ENCODE measurements around the gene TPD52L1. TPM values are rescaled to one million over a fixed set of nuclear protein-coding genes. Genes with fewer than 3 reads are reported as not detected.

TPD52L1 gene
- total and polyA plus RNA-seq, 2 donors from 2014 or later, result 69.1 to 91.1 TPM

DNA sequence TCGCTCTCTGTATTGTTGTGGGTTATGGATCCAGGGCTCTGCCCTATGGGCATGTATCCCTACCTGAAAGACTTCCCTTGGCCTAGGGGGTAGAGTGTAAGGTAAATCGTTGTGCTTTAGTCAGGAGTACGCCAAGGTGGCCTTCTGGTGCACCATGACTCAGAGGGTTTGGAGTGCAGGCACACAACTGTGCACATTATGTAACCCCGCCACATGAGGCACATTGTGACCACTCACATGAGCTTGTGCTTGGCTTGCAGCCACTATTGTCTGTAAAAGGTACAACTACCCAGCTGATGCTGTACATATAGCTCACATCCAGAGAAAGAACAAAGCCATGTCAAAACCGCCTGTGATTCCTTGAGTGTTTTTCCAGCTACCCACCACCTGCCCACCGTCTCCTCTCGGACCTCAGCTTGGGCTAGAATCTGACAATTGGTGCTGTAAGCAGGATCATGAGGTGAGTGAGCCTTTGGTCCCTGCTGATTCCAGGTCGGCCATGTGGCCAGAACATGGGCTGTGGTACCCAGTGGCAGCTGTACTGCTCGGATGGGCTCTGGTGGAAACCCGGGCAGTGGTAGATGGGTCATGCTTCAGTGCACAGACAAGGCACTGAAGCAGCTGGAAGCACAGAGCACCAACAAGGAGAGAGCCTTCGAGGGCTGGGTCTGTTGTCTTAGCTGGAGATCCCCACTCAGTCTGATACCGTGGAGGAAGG is 114.4 kb downstream of the TPD52L1 start:
- Histone ChIP-seq H3K4me1 (ENCODE audit: control insufficient read depth in 2 of 3, insufficient read depth in 2 of 3, low read depth in 1 of 3, low read length in 3 of 3) (no peaks in the 10 kb centered on the region), H3K4me3 (ENCODE audit: low read length in 3 of 3) (no peak overlapping the region), H3K9ac (ENCODE audit: low read length in 3 of 3) (no peak overlapping the region), H3K36me3 (ENCODE audit: control insufficient read depth in 2 of 3, insufficient read depth in 3 of 3, low read length in 3 of 3) (peaks cover 0 to 10% (median 0%) of the 10 kb centered on the region in 3 donors), H3K9me3 (ENCODE audit: control insufficient read depth in 2 of 3, insufficient read depth in 1 of 3, low read length in 3 of 3) (no peaks in the 10 kb centered on the region), H3K27ac (ENCODE audit: low read depth in 2 of 2, low read length in 2 of 2) (no peak overlapping the region), H3K27me3 (ENCODE audit: control insufficient read depth, insufficient read depth, low read length) (no peaks in the 10 kb centered on the region)
- intact Hi-C loops (cut with DNase I), result no loop called here
- FAIRE-seq (no peak), DNase-seq (no peak)
- TF ChIP-seq, protein P1, sequence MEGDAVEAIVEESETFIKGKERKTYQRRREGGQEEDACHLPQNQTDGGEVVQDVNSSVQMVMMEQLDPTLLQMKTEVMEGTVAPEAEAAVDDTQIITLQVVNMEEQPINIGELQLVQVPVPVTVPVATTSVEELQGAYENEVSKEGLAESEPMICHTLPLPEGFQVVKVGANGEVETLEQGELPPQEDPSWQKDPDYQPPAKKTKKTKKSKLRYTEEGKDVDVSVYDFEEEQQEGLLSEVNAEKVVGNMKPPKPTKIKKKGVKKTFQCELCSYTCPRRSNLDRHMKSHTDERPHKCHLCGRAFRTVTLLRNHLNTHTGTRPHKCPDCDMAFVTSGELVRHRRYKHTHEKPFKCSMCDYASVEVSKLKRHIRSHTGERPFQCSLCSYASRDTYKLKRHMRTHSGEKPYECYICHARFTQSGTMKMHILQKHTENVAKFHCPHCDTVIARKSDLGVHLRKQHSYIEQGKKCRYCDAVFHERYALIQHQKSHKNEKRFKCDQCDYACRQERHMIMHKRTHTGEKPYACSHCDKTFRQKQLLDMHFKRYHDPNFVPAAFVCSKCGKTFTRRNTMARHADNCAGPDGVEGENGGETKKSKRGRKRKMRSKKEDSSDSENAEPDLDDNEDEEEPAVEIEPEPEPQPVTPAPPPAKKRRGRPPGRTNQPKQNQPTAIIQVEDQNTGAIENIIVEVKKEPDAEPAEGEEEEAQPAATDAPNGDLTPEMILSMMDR (IDR thresholded peaks at IDR 0.05; ENCODE audit: borderline replicate concordance, extremely low read depth, insufficient read depth), result no peak

DNA sequence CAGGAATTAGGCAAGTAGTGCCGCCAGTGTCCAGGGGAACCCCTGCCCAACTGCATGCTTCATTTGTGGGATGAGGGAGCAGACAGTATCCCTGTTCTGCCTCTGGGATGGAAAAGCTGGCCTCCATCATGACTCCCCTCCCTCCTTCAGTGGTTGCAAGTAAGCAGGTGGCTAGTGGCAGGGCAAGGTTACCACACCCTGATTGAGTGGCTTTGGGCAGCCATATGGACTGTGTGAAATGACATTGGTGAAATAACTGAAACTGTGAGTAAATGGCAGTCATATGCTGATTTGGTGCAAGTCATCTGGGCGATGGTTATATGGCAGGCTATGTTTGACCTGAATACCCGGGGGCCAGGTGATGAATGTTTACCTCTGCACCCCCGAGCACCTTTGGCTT is 115.2 kb downstream of the TPD52L1 start:
- intact Hi-C loops (cut with DNase I), result no loop called here
- Histone ChIP-seq H3K4me3 (ENCODE audit: low read length in 3 of 3) (no peak overlapping the region), H3K9ac (ENCODE audit: low read length in 3 of 3) (no peak overlapping the region), H3K9me3 (ENCODE audit: control insufficient read depth in 2 of 3, insufficient read depth in 1 of 3, low read length in 3 of 3) (no peaks in the 10 kb centered on the region), H3K27me3 (ENCODE audit: control insufficient read depth, insufficient read depth, low read length) (no peaks in the 10 kb centered on the region), H3K4me1 (ENCODE audit: control insufficient read depth in 2 of 3, insufficient read depth in 2 of 3, low read depth in 1 of 3, low read length in 3 of 3) (peaks cover 0 to 4% (median 0%) of the 10 kb centered on the region in 3 donors), H3K27ac (ENCODE audit: low read depth in 2 of 2, low read length in 2 of 2) (no peak overlapping the region), H3K36me3 (ENCODE audit: control insufficient read depth in 2 of 3, insufficient read depth in 3 of 3, low read length in 3 of 3) (peaks cover 0 to 11% (median 0%) of the 10 kb centered on the region in 3 donors)
- DNase-seq, result no peak
- no peak for FAIRE-seq
- TF ChIP-seq, protein P1 (IDR thresholded peaks at IDR 0.05; ENCODE audit: borderline replicate concordance, extremely low read depth, insufficient read depth), result no peak

DNA sequence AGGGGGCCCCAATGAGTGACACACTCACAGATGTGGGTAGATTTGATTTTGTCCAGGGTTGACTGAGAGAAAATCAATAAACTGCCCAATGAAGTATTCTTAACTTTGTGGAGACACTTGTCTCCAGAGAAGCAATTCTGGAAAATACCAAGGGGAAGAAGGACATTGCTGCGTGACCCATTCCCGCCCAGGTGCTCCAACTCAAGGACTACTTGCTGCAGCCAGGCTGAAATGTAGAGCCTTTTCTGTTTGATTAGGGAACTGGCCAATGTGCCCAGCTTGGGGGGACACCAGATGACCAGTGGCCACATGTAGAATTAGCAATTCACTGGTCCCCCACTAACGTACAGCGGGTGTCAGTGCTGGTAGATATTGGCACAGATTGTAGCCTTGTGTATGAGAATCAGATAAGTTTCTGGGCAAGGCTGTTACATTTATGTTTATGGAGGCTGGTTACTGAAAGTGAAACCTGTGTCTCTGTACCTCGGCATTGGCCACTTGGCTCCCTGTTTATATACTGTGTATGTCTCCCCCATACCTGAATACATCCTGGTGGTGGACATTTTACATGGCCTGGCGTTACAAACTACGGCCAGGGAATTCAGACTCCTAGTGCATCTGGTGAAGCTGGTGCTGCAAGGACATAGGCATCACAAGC is 115.9 kb downstream of the TPD52L1 start:
- Histone ChIP-seq H3K27me3 (ENCODE audit: control insufficient read depth, insufficient read depth, low read length) (no peaks in the 10 kb centered on the region), H3K9me3 (ENCODE audit: control insufficient read depth in 2 of 3, insufficient read depth in 1 of 3, low read length in 3 of 3) (no peaks in the 10 kb centered on the region), H3K4me1 (ENCODE audit: control insufficient read depth in 2 of 3, insufficient read depth in 2 of 3, low read depth in 1 of 3, low read length in 3 of 3) (peaks cover 0 to 8% (median 0%) of the 10 kb centered on the region in 3 donors), H3K36me3 (ENCODE audit: control insufficient read depth in 2 of 3, insufficient read depth in 3 of 3, low read length in 3 of 3) (peaks cover 0 to 11% (median 3%) of the 10 kb centered on the region in 3 donors), H3K27ac (ENCODE audit: low read depth in 2 of 2, low read length in 2 of 2) (no peak overlapping the region), H3K9ac (ENCODE audit: low read length in 3 of 3) (no peak overlapping the region), H3K4me3 (ENCODE audit: low read length in 3 of 3) (no peak overlapping the region)
- DNase-seq (no peak), FAIRE-seq (no peak)
- intact Hi-C loops (cut with DNase I), result no loop called here
- TF ChIP-seq, protein P1 (IDR thresholded peaks at IDR 0.05; ENCODE audit: borderline replicate concordance, extremely low read depth, insufficient read depth), result no peak
